ENCODE measurements around the gene ATP6V0C.

- TF ChIP-seq RAD21 (conservative IDR thresholded peaks at IDR 0.05), result no peak
- TF ChIP-seq EP300 (conservative IDR thresholded peaks at IDR 0.05; ENCODE audit: poor library complexity, severe bottlenecking), result no peak
- TF ChIP-seq POLR2AphosphoS5 (IDR thresholded peaks at IDR 0.05), result no peak
- TF ChIP-seq CTCF (IDR thresholded peaks at IDR 0.05; ENCODE audit: poor library complexity, severe bottlenecking), result no peak
- TF ChIP-seq REST (IDR thresholded peaks at IDR 0.05; ENCODE audit: borderline replicate concordance), result no peak
- no peak for TF ChIP-seq TAF1 (IDR thresholded peaks at IDR 0.05; ENCODE audit: low read depth)
These were observed 18.7 kb upstream of the ATP6V0C start for GRCh38 chr16:2495041-2495440.

All from neural cell (in vitro differentiated cells).